Fibroblast of skin of scalp (primary cell): ENCODE measurements around the gene CD300LG.
A peak's percentile ranks its signal among the peaks of the same experiment; 100 is the strongest.
"Not testable (repeated sequence)": the region's sequence is repeated elsewhere in the genome, so short reads cannot be mapped to it uniquely, and the experiment has no call there.

Source experiments
- DNase-seq: peaks from one replicate; pipeline ENCODE4 v3.0.0-alpha.2; 2013

CD300LG gene

GRCh38 chr17:43855061-43855460, 8.1 kb downstream of the CD300LG start:
- DNase-seq = no peak

GRCh38 chr17:43856141-43856540, 9.2 kb downstream of the CD300LG start:
- no peak for DNase-seq

GRCh38 chr17:43857141-43857540, 10.2 kb downstream of the CD300LG start:
- no peak for DNase-seq

- no peak for DNase-seq
Measured at GRCh38 chr17:43857957-43858600, 11.1 kb downstream of the CD300LG start.

- DNase-seq = peak; percentile 22
Measured at GRCh38 chr17:43860077-43860725, 13.2 kb downstream of the CD300LG start.

DNA sequence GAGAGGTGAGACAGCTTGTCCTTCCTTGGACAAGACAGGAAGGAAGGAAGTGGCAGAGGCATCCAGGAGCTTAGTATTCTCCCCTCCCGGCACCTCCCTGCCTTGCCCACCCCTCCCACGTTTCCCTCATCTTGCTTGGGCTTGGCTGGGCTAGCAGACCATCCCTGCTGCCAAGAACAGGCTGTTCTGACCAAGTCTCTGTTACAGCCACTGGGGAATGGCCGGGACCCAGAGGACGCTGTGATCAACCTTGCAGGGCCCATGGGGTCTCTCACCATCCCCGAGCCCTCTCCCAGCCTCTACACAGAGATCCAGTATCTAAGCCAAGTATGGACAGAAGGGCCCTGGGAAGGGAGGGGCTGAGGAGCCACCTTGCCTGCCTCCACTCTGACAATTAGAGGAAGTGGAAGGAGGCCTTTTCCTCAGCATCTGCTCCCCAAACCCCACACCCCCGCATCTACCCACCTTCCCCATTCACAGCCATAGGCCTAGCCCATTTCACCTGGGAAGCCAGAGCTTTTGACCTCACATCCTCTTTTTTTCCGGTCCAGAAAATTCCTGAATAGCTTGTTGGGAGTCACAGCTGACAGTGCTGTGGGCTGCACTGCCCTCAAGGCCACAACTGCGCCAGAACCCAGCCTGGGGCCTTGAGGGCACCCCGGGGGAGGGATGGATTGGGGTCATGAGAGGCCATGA, 14.1 kb downstream of the CD300LG start:
- DNase-seq = no peak

DNA sequence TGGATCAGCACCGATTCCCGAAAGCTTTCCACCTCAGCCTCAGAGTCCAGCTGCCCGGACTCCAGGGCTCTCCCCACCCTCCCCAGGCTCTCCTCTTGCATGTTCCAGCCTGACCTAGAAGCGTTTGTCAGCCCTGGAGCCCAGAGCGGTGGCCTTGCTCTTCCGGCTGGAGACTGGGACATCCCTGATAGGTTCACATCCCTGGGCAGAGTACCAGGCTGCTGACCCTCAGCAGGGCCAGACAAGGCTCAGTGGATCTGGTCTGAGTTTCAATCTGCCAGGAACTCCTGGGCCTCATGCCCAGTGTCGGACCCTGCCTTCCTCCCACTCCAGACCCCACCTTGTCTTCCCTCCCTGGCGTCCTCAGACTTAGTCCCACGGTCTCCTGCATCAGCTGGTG, 15.0 kb downstream of the CD300LG start:
- DNase-seq = no peak

GRCh38 chr17:43864161-43864984, 17.4 kb downstream of the CD300LG start:
- DNase-seq = no peak

DNA sequence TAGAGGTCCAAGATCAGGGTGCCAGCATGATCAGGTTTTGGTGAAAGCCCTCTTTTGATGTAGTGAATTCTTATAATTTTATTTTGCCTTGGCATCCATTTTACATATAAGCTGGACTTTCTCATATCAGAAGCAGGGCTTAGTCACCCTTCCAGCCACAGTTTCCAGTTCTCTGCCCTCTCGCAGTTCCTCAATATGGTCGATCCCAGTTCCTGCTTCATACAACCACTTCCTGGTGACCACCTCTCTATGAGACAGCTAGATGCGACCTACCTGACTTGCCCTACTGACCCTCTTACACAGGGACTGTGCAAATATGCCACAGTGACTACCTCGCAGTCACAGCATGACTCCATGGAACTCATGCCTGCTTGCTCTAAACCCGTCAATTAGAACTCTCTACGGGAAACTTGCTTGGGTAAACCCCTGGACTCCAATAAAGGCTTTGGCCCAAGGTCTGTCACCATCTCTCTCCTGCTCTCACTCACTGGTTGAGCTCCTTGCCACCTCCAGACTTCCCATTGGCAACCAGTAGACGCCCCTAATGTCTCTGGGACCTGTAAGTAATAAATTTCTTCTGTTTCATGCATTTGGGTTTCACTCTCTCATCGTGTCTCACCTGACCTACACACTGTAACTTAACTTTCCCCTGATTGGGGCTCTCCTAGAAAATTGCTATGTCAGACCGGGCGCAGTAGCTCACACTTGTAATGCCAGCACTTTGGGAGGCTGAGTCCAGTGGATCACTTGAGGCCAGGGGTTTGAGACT, 21.4 kb downstream of the CD300LG start:
- DNase-seq = no peak

DNA sequence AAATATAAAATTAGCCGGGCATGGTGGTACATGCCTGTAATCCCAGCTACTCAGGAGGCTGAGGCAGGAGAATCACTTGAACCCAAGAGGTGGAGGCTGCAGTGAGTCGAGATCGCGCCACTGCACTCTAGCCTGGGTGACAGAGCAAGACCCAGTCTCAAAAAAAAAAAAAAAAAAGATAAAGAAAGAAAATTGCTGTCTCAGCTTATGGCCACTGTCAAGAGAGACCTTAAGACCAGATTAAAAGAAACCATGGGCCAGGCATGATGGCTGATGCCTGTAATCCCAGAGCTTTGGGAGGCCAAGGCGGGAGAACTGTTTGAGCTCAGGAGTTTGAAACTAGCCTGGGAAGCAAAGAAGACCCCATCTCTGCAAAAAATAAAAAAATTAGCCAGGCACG, 22.1 kb downstream of the CD300LG start:
- not testable (repeated sequence) for DNase-seq

DNA sequence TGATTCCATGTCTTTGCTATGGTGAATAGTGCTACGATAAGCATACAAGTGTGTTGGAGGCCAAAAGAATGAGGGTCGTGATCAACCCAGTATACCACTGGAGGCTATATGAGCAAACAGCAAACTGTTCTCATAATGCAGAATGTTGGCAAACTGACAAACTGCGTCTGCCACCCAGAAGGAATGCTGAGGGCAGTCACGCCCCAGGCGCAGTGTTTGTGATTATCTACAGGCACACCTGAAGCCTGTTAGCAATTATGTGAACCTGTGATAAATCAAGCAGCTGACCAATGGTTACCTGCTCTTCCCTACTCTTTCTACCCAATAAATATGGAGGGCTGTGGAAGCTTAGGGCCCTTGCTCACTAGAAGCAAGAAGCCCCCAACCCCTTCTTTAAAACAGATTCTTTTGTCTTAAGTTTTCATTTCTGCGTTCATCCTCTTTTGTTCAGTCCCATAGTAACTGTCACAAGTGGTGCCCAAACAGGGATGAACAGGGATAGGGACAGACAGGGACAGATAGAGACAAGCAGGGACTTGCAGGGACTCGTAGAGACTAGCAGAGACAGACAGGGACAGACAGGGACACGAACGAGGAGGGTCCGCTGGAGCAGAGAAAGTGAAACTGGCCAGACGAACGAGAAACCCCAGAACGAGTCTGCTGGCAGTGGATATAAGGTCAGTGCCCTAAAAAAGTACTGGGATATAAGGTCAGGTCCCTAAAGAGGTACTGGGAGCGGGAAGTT, 25.1 kb downstream of the CD300LG start:
- no peak for DNase-seq

- no peak for DNase-seq
Measured at GRCh38 chr17:43873091-43873490, 26.1 kb downstream of the CD300LG start.

GRCh38 chr17:43873815-43874214, 26.8 kb downstream of the CD300LG start:
- DNase-seq = no peak

DNA sequence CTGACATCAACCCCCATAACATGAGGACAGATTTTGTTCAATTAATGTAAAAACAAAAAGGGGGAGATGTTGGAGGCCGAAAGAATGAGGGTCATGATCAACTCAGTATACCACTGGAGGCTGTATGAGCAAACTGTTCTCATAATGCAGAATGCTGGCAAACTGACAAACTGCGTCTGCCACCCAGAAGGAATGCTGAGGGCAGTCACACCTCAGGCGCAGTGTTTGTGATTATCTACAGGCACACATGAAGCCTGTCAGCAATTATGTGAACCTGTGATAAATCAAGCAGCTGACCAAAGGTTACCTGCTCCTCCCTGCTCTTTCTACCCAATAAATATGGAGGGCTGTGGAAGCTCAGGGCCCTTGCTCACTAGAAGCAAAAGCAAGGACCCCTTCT, 27.3 kb downstream of the CD300LG start:
- DNase-seq = no peak

GRCh38 chr17:43875476-43876147, 28.6 kb downstream of the CD300LG start:
- no peak for DNase-seq

GRCh38 chr17:43877031-43877430, 30.1 kb downstream of the CD300LG start:
- DNase-seq = no peak

DNA sequence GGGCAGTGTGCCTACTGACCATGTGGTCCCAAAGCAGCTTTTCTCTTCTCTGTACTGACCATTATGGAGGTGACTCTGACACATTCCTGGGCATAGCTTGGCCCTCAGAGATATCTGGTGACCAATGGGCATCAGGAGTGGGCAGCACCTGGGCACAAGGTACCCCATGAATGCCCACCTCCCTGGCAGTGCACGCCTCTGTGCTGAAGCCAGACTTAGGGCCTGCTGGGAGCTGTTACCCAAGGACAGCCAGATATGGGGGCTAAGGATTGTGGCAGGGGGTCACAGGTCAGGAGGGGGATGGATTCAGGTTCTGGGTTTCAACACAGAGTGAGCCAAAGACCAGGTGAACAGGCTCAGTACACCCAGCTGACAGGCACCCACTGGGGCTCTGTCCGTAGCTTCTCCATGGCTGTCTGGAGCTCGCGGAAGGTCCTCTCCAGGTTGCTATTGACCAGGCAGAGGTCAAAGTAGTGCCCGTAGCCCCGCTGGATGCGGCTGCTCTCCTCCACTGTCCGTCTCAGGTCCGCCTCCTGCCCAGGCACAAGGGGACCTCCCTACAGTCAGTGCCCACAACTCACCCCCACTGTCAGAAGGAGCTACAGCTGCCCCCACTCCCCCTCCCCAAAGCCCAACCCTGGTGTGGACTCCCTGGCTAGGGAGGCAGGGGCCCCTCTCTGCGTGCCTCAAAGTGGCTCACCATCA, 30.6 kb downstream of the CD300LG start:
- DNase-seq = no peak

- peak; percentile 90 for DNase-seq
Measured at GRCh38 chr17:43878260-43879175, 31.5 kb downstream of the CD300LG start.
